Natural killer cell (primary cell): ENCODE data around the gene SPRN. TPM values are rescaled to one million over a fixed set of nuclear protein-coding genes. Genes with fewer than 3 reads are reported as not detected.

Experiments used
- ATAC-seq, 3 donors: fragments of 150-1000 bp in 2 of 3; fragments of 200-7000 bp in 1 of 3; cut with Tn5 transposase; 1 replicate in 1 of 3; 2 replicates in 2 of 3; pipeline ENCODE4 v1.10.0; 2021; ENCODE audit warnings: mild to moderate bottlenecking in 2 of 3, moderate library complexity in 2 of 3
- DNase-seq, 2 donors: peaks; one replicate each; pipeline versions ENCODE4 v3.0.0 to v3.0.0-alpha.2; 2013 to 2021; ENCODE audit warnings: mixed read lengths in 1 of 2
- H3K27ac ChIP-seq: one replicate; pipeline ENCODE4 v1.5.1; 2013; ENCODE audit warnings: mild to moderate bottlenecking, low read length
- H3K27me3 ChIP-seq: one replicate; pipeline ENCODE4 v1.6.1; 2013; ENCODE audit warnings: low read length; ENCODE audit not compliant: control insufficient read depth, insufficient read depth
- H3K36me3 ChIP-seq: one replicate; pipeline ENCODE4 v1.6.1; 2013; ENCODE audit warnings: low read length; ENCODE audit not compliant: control insufficient read depth, insufficient read depth
- H3K4me1 ChIP-seq: one replicate; pipeline ENCODE4 v1.6.1; 2013; ENCODE audit warnings: low read length; ENCODE audit not compliant: control insufficient read depth, insufficient read depth
- H3K4me3 ChIP-seq: one replicate; pipeline ENCODE4 v1.5.1; 2013; ENCODE audit warnings: low read length
- H3K9me3 ChIP-seq: one replicate; pipeline ENCODE4 v1.6.1; 2013; ENCODE audit warnings: low read length; ENCODE audit not compliant: control insufficient read depth, insufficient read depth
- H3K27ac Mint-ChIP-seq, 2 donors: one replicate each; pipeline ENCODE4 v1.8.0; 2022; ENCODE audit warnings: mild to moderate bottlenecking in 2 of 2, mixed read lengths in 2 of 2, moderate library complexity in 1 of 2
- H3K27me3 Mint-ChIP-seq, 2 donors: one replicate each; pipeline ENCODE4 v1.8.0; 2022; ENCODE audit warnings: low read depth in 2 of 2, mixed read lengths in 2 of 2
- H3K36me3 Mint-ChIP-seq: one replicate; pipeline ENCODE4 v1.8.0; 2022; ENCODE audit warnings: mixed read lengths
- H3K4me1 Mint-ChIP-seq, 2 donors: one replicate each; pipeline ENCODE4 v1.8.0; 2022; ENCODE audit warnings: mixed read lengths in 2 of 2
- H3K4me3 Mint-ChIP-seq: one replicate; pipeline ENCODE4 v1.8.0; 2022; ENCODE audit warnings: mild to moderate bottlenecking, moderate library complexity, mixed read lengths
- H3K9me3 Mint-ChIP-seq, 2 donors: one replicate each; pipeline ENCODE4 v1.8.0; 2022; ENCODE audit warnings: mixed read lengths in 2 of 2
- CTCF ChIP-seq: fragments of 200-600 bp; IDR thresholded peaks from one replicate; pipeline ENCODE4 v1.8.0; 2022; ENCODE audit warnings: antibody characterized with exemption
- WGBS: methylation state at CpG from one replicate; pipeline ENCODE4 v1.1.7; 2013; ENCODE audit warnings: missing lambda C conversion rate; ENCODE audit not compliant: insufficient coverage; 5-methylcytosine and 5-hydroxymethylcytosine counted together
- intact Hi-C: fragments of 100-400 bp; cut with micrococcal nuclease; formaldehyde crosslinking; loops from one replicate; pipeline ENCODE4 v1.14.2; 2022
- total RNA-seq, 4 donors: library from RNA; stranded (reverse); fragments of 120-200 nt in 1 of 4; gene quantifications; one replicate each; pipeline versions ENCODE4 v1.2.3 to v1.2.4, GENCODE V29; 2013 to 2022

Gene SPRN
- total RNA-seq, 3 donors from 2014 or later (not counting 1 experiment from before 2014, with no cell fraction given), result not detected

GRCh38 chr10:133448120-133448519, 23.7 kb upstream of the SPRN start:
- no peak overlapping the region for H3K4me3 Mint-ChIP-seq
- peaks cover 13% of the 10 kb centered on the region for H3K9me3 ChIP-seq
- peaks cover 1 to 17% of the 10 kb centered on the region in 2 donors for H3K4me1 Mint-ChIP-seq
- peaks cover 15 to 16% of the 10 kb centered on the region in 2 donors for H3K9me3 Mint-ChIP-seq
- peaks cover 2 to 13% of the 10 kb centered on the region in 2 donors for H3K27me3 Mint-ChIP-seq
- H3K27me3 ChIP-seq, result peaks cover 3% of the 10 kb centered on the region
- H3K27ac ChIP-seq, result no peak overlapping the region
- intact Hi-C loops, result loop anchor here (10.0 kb wide), 1 partner anchor 47 kb away; no protein-coding TSS in a partner anchor
- H3K4me3 ChIP-seq, result no peak overlapping the region
- no peak for TF ChIP-seq CTCF
- DNase-seq (no peak), ATAC-seq (no peak)
- peaks cover 4% of the 10 kb centered on the region for H3K4me1 ChIP-seq
- no peaks in the 10 kb centered on the region for H3K36me3 ChIP-seq
- no peak overlapping the region for H3K27ac Mint-ChIP-seq
- H3K36me3 Mint-ChIP-seq, result peaks cover 26% of the 10 kb centered on the region

DNA sequence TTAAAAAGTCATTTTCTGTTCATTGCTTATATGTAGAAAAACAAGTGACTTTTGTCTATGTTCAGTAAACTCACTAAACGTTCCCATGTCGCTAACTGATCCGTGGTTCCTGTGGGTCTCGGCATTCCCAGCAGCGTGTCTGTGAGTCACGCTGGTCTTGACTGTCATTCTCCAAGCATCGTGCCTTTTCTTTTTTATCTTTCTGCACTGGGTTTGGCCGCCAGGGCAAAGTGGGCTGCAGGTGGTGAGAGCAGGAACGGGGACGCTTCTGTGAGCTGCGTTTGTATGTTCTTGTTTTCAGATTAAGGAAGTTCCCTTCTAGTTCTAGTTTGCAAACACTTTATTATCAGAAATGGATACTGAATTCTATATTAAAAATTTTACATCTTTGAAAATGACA, 22.6 kb upstream of the SPRN start:
- Histone ChIP-seq H3K4me1 (peaks cover 16% of the 10 kb centered on the region), H3K36me3 (no peaks in the 10 kb centered on the region), H3K27ac (no peak overlapping the region), H3K4me3 (no peak overlapping the region), H3K9me3 (peaks cover 13% of the 10 kb centered on the region), H3K27me3 (peaks cover 3% of the 10 kb centered on the region)
- DNase-seq (no peak), ATAC-seq (no peak)
- WGBS, result 86% methylated on average over 11 of the region's 11 CpGs
- intact Hi-C loops, result loop anchor here (10.0 kb wide), 1 partner anchor 48 kb away; no protein-coding TSS in a partner anchor
- Mint-ChIP-seq H3K36me3 (peaks cover 26% of the 10 kb centered on the region), H3K27ac (no peak overlapping the region), H3K9me3 (peaks cover 15 to 16% of the 10 kb centered on the region in 2 donors), H3K27me3 (peaks cover 2 to 13% of the 10 kb centered on the region in 2 donors), H3K4me1 (peaks cover 12 to 28% of the 10 kb centered on the region in 2 donors), H3K4me3 (no peak overlapping the region)
- no peak for TF ChIP-seq CTCF

DNA sequence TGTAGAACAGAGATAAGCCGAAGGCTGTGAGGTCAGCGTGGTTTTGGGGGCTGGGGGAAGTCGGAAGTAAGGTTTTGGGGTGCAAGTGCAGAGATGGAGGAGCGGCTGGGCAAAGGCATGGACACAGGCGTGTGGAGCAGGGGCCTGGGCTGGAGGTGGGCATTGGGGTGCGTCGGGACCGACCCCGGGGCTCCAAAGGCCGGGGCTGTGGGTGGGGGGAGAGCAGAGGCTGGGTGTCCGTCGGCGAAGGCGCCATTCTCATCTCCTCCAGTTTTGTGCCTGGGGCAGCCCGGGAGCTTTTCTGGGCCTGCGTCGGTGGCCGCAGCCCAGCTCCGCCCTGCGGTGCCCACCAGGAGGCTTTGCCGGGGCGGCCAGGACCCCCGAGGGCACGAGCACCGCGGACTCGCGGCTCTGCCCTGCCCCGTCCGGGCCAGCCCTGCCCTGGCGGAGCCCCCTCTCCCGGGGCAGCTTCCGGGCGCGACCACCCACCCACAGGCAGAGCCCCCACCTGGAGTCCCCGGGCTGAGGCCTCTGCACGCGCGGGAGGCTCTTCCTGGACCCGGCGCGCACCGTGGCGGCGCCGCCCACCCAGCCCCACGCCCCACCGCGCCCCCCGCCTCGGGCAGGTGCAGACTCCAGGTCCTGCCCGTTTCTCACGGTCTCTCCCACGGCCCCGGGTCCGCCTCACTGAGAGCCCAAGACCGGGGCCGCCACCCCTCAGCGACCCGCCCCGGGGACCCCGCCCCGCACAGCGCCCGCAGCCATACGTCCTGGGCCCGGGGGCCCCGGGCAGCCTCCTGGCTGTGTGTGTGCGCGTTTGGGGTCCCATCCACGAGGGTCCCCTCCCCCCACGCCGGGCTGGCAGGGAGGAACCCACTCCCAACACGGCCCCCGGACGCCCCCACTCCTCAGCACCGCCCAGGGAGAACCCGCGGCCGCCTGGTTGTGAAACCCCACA, 21.6 kb upstream of the SPRN start:
- no peak for TF ChIP-seq CTCF

More for the DNA sequence above, 21.6 kb upstream of the SPRN start:
- Mint-ChIP-seq H3K9me3 (peaks cover 15 to 16% of the 10 kb centered on the region in 2 donors), H3K27ac (no peak overlapping the region), H3K4me1 (peaks cover 13 to 34% of the 10 kb centered on the region in 2 donors), H3K27me3 (peaks cover 2 to 13% of the 10 kb centered on the region in 2 donors), H3K36me3 (peaks cover 26% of the 10 kb centered on the region), H3K4me3 (no peak overlapping the region)
- WGBS, result 65% methylated on average over 80 of the region's 80 CpGs
- Histone ChIP-seq H3K4me3 (no peak overlapping the region), H3K9me3 (peaks cover 13% of the 10 kb centered on the region), H3K4me1 (peaks cover 24% of the 10 kb centered on the region), H3K36me3 (no peaks in the 10 kb centered on the region), H3K27ac (no peak overlapping the region), H3K27me3 (peaks cover 3% of the 10 kb centered on the region)
- ATAC-seq (no peak), DNase-seq (peak in 1 of 2 donors; percentile 13)
- intact Hi-C loops, result loop anchor here (10.0 kb wide), 1 partner anchor 49 kb away; no protein-coding TSS in a partner anchor
